GM19372 (cell line): ENCODE measurements around the gene NFYB.
A peak's percentile ranks its signal among the peaks of the same experiment; 100 is the strongest.
"Not testable (repeated sequence)": the region's sequence is repeated elsewhere in the genome, so short reads cannot be mapped to it uniquely, and the experiment has no call there.

Experiments
- ATAC-seq: cut with Tn5 transposase; IDR thresholded peaks from one replicate; pipeline ENCODE4 v1.9.1; 2021; ENCODE audit warnings: mild to moderate bottlenecking, low read depth, moderate library complexity; ENCODE audit not compliant: unreplicated experiment

NFYB gene

GRCh38 chr12:104137902-104138796 lies at the start of gene NFYB:
TSS of gene NFYB (minus strand) at chr12:104138210. CDS start at chr12:104135453, 2,757 bp downstream.
- peak; percentile 87 for ATAC-seq

DNA sequence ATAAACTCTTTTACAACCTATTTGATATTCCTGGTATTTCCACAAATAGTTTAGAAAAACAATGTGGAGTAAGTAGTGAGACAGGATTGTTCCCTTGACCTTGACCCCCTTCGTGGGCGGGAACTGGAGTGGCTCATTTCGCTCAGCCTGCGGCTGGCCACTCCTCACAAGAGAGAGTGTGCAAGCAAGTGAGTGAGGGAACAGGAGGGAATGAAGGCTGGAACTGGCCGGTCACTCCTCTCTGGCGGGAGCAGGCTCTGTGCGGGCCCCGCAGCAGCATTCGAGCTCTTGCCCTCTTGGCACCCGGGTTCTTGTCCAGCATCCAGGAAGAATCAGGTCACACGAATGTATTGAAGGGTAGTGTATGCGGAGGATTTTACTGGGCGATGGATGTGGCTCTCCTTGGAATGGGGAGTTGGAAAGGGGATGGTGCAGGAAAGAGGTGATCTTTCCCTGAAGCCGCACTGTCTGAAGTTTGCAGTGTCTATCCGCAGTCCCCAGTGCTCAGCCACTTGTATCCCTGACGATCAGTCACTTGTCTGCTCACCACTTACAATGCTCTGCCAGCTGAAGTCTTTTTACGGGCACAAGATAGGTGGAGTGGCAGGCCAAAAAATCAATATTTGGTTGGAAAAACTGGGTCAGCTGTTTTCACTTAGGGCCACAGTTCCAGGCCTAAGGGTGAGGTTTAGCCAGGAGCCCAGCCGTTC lies 49.6 kb upstream of the NFYB start:
- ATAC-seq = no peak

DNA sequence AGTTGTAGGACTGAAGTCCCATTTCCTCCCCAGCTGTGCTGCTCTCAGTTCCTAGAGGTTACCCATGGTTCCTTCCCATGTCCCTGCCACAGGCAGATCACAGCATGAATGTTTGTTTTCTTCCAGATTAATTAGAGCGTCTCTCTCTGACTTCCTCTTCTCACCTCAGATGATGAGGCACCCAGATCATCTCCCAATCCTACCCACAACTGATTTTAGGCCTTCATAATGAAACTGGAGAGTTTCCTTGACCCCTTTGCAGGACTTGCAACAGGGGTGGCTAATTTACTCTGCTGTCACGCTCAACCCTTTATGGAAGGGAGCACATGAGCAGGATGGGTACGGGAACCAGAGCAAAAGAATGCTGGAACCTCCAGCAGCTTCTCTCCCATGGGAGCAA lies 45.4 kb upstream of the NFYB start:
- ATAC-seq = no peak

GRCh38 chr12:104182621-104183378 lies 44.8 kb upstream of the NFYB start:
- no peak for ATAC-seq

- no peak for ATAC-seq
Observed at GRCh38 chr12:104182144-104182543, 44.1 kb upstream of the NFYB start.

GRCh38 chr12:104181313-104181712 lies 43.3 kb upstream of the NFYB start:
- ATAC-seq = no peak

DNA sequence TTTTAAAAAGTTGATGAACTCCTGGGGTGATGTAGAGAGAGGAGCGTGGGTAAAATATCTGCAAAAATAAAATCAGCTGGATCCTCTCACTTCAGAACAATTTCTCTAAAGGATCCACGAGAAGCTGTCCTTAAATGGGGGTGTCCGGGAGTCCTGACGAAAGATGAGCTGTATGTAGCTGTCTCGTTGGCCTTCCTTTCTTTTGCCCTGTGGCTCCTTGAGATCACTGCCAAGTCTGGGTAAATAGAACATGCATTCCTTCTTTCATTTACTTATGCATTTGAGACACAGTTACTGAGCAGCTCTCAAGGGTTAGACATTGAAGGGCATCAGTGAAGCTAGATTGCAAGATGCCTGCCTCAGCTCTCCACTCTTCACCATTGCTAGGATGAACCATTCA lies 42.4 kb upstream of the NFYB start:
- ATAC-seq = no peak

DNA sequence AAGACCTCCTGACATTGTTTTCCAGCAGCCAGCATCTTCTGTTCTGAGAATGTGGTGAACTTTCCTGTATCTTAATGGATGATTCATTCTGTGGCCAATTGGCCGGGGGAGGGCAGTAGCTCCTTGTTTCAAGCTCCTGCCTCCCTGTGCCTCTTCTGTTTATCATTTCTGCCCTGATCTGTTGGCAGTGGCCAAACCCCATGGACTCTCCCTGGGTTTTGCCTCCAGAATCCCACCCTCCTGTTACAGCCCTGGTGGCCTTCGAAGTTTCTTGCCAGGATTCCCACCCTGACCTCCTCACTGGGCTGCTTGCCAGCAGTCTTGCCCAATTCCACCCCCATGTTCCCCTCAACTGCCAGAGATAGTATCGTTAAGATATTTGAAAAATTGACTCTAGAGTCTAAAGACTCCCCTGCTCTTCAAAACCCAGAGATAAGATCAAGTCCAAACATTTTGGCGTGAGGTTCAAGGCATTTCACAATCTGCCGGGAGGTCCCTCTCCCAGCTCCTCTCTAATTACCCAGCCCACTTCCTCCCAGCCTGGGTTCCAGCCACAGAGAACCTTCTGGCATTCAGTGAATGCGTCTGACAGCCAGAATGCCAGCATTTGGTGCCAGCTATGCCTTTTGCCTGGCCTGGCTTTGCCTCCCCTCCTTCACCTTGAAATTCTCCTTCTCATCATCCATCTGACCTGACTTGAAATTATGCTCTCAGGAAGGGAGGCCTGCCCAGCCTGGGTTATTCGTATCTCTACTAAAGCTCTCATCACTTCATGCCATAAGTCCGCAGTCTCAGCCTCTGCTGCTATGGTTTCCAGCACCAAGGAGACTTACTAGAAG lies 39.9 kb upstream of the NFYB start:
- ATAC-seq = no peak

DNA sequence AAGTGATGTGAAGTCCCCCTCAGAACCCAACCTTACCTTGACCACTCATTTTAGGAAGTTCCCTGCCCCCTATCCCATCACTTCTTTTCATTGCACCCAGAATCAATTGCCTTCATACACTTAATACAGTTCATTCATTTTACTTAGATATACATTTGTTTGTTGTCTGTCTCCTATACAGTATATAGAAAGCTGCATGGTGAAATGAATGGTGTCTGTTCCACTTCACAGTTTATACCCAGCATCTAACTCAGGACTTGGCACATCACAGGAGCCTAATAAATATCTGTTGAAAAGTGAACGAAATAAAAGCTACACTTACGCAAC lies 39.3 kb upstream of the NFYB start:
- ATAC-seq = no peak

GRCh38 chr12:104175726-104176247 lies 37.8 kb upstream of the NFYB start:
- ATAC-seq = no peak

GRCh38 chr12:104173804-104174203 lies 35.8 kb upstream of the NFYB start:
- not testable (repeated sequence) for ATAC-seq

- no peak for ATAC-seq
Observed at GRCh38 chr12:104172570-104172947, 34.5 kb upstream of the NFYB start.

GRCh38 chr12:104171785-104172569 lies 34.0 kb upstream of the NFYB start:
- ATAC-seq = no peak

GRCh38 chr12:104168596-104168995 lies 30.6 kb upstream of the NFYB start:
- ATAC-seq = no peak

GRCh38 chr12:104167519-104168458 lies 29.8 kb upstream of the NFYB start:
- no peak for ATAC-seq

DNA sequence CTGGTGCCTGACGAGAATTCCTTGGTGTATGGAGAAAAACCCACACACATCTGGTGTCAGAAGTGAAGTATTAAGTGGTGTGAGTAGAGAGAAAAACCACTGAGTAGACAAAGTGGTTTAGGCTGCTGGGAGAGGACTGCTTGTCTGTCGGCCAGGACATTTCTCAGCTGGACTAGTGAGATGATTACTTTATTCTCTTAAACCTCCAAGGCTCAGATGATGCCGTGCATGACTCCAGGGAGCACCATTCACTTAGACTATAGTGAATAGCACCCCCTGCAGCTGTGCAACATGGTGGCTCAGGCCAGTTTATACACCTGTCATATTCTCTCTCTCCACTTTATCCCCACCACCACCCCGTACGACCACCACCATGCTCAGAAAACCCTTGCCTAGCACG lies 28.5 kb upstream of the NFYB start:
- ATAC-seq = no peak

DNA sequence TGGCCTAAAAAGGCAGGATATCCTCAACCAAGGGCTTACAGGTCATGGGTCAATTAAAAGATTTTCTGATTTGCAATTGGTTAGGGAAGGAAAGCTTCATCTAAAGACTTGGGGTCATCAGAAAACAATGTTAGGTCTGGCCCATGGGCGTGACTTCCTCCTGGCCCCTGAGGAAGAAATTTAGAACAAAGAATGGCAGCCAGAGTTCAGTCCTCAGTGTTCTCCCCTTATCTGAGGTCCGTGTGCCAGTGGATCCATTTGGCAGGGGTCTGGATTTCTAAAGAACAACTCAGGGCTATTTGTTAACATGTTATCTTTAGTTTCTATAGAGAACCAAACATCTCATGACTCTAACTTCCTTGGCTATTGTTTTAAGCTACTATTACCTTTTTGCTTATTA lies 27.8 kb upstream of the NFYB start:
- ATAC-seq = no peak

DNA sequence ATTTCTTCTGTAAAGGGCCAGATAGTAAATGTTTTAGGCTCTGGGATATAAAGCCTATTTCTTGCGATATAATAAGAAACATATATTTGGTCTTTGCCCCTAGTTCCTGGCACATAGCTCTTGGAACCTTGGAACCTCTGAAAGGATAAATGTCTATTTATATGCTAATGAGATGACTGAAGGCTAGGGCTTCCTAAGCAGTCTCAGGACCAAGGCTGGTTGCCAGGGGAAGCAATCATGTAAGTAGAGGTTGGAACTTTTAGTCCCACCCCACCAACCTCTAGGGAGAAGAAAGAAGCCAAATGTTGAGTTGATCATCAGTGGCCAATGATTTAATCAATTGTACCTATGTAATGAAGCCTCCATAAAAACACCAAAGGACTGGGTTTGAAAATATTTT lies 26.6 kb upstream of the NFYB start:
- no peak for ATAC-seq
